ENCODE results near the gene ABCF2. TPM values are rescaled to one million over a fixed set of nuclear protein-coding genes. Genes with fewer than 3 reads are reported as not detected.

ABCF2 gene
- total and polyA plus RNA-seq, 2 of the 13 experiments (the other 11 are each of a cell fraction or from before 2014, with no cell fraction given) = 16.3 to 42.5 TPM

DNA sequence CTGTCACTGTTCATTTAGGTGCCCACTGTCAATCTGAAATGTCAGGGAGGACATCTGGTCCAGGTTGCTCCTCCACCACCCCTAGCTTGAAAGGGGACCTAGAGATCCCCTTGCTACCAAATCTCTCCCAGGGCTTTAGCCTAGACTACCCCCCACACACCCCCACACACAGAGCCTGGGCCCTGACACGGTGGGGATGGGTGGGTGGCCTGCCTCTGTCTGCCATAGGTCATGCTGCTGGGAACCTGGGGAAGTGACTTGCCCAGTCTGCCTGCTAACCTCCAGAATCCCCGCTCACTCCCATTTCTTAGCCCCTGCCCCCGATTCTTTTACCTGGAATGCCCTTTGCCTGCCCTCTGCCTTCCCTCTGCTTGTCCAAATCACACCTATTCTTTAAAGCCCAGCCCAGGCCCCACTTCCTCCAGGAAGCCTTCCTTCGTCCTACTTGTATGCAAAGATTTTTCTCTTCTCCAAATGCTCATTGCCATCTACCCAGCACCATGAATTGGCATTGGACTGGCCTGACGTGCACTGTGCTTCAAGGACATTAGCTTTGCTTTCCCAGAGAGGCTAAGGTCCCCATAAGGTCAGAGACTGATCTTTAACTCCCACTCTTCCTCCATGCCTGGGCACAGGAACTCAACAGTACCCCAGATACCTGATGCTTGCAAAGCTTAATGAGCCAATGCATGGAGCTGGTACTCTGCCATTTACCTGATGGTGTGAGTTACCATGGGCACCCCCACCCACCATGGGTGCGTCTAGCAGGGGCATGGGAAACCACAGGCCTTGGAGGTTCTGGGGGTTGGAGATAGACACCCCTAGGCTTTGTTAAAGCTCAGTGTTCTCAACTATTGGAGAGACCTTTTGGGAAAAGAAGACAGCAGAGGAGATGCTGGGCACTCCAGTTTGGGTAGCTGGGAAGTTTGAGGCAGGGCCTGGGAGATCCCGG, 23.5 kb upstream of the ABCF2 start:
- no peaks in the 10 kb centered on the region; the same call in 1 of the 2 replicates for H4K20me1 ChIP-seq (ENCODE audit: insufficient read depth, low read length)
- peaks cover 20 to 90% of the 10 kb centered on the region in 2 experiments for H3K27me3 ChIP-seq (ENCODE audit: control insufficient read depth in 1 of 2, insufficient read depth in 2 of 2, low read length in 2 of 2)
- H3K79me2 ChIP-seq (ENCODE audit: insufficient read depth, low read length) = no peaks in the 10 kb centered on the region
- BruUV-seq (replicated peaks) = no TSS peak
- 0 out of 2 replicates have a peak overlapping the region, but pooled peaks have one; percentile 74 for H3K4me2 ChIP-seq (ENCODE audit: low read depth, low read length)
- peaks cover 59% of the 10 kb centered on the region for H3K4me1 ChIP-seq (ENCODE audit: insufficient read depth, low read length)
- no peak overlapping the region for H3K9ac ChIP-seq (ENCODE audit: insufficient read depth, low read depth, low read length)
- H3K27ac ChIP-seq (ENCODE audit: extremely low read length, insufficient read depth, low read length) = no peak overlapping the region
- no peaks in the 10 kb centered on the region for H3K9me3 ChIP-seq (ENCODE audit: low read length)
- intact Hi-C loops (cut with micrococcal nuclease; ENCODE audit: unreplicated experiment) = loop anchor here (2.0 kb wide), 1 partner anchor 52 kb away; no protein-coding TSS in a partner anchor
- DNase-seq (ENCODE audit: low spot score) (no peak), FAIRE-seq (no peak), ATAC-seq (no peak)
- no peaks in the 10 kb centered on the region for H3K36me3 ChIP-seq (replicated peaks in 1 of 2; ENCODE audit: control insufficient read depth in 1 of 2, insufficient read depth in 2 of 2, low read length in 2 of 2)
- POLR2A ChIA-PET = no interaction called here
- in situ Hi-C loops (cut with HindIII; ENCODE audit: extremely low pct_ligation_motif_present, low pct_unique_long_range_greater_than_20kb) = loop anchor here (5.0 kb wide), 1 partner anchor 52 kb away; no protein-coding TSS in a partner anchor
- 36% methylated on average over 7 of the region's 7 CpGs for WGBS (ENCODE audit: low lambda C conversion rate)
- no peak overlapping the region for H2AFZ ChIP-seq (ENCODE audit: low read length)
- TF ChIP-seq HNRNPK (IDR thresholded peaks at IDR 0.05; ENCODE audit: low read depth, low read length, poor library complexity, severe bottlenecking) (no peak), PHF8 (CRISPR knock-in tag; IDR thresholded peaks at IDR 0.05) (no peak), ZNF136 (CRISPR knock-in tag; IDR thresholded peaks at IDR 0.05; ENCODE audit: low read depth) (no peak), ZNF282 (IDR thresholded peaks at IDR 0.05; ENCODE audit: partially characterized antibody) (no peak), PRMT3 (CRISPR knock-in tag; IDR thresholded peaks at IDR 0.05; ENCODE audit: borderline replicate concordance, low read depth) (no peak), ZNF546 (CRISPR knock-in tag; conservative IDR thresholded peaks at IDR 0.05) (no peak), SMARCC2 (IDR thresholded peaks at IDR 0.05) (no peak), ZNF879 (CRISPR knock-in tag; IDR thresholded peaks at IDR 0.05) (no peak), HOXA7 (CRISPR knock-in tag; IDR thresholded peaks at IDR 0.05) (no peak), PRPF4 (IDR thresholded peaks at IDR 0.05; ENCODE audit: low read depth, low read length, poor library complexity, severe bottlenecking) (no peak)
- TF ChIP-seq, protein P1, sequence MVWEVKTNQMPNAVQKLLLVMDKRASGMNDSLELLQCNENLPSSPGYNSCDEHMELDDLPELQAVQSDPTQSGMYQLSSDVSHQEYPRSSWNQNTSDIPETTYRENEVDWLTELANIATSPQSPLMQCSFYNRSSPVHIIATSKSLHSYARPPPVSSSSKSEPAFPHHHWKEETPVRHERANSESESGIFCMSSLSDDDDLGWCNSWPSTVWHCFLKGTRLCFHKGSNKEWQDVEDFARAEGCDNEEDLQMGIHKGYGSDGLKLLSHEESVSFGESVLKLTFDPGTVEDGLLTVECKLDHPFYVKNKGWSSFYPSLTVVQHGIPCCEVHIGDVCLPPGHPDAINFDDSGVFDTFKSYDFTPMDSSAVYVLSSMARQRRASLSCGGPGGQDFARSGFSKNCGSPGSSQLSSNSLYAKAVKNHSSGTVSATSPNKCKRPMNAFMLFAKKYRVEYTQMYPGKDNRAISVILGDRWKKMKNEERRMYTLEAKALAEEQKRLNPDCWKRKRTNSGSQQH (CRISPR knock-in tag; IDR thresholded peaks at IDR 0.05; ENCODE audit: low read depth) = no peak
- TF ChIP-seq, protein P2, sequence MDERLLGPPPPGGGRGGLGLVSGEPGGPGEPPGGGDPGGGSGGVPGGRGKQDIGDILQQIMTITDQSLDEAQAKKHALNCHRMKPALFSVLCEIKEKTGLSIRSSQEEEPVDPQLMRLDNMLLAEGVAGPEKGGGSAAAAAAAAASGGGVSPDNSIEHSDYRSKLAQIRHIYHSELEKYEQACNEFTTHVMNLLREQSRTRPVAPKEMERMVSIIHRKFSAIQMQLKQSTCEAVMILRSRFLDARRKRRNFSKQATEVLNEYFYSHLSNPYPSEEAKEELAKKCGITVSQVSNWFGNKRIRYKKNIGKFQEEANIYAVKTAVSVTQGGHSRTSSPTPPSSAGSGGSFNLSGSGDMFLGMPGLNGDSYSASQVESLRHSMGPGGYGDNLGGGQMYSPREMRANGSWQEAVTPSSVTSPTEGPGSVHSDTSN (CRISPR knock-in tag; IDR thresholded peaks at IDR 0.05) = no peak
- TF ChIP-seq, protein P3, sequence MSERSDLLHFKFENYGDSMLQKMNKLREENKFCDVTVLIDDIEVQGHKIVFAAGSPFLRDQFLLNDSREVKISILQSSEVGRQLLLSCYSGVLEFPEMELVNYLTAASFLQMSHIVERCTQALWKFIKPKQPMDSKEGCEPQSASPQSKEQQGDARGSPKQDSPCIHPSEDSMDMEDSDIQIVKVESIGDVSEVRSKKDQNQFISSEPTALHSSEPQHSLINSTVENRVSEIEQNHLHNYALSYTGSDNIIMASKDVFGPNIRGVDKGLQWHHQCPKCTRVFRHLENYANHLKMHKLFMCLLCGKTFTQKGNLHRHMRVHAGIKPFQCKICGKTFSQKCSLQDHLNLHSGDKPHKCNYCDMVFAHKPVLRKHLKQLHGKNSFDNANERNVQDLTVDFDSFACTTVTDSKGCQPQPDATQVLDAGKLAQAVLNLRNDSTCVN (CRISPR knock-in tag; IDR thresholded peaks at IDR 0.05; ENCODE audit: borderline replicate concordance) = no peak
- TF ChIP-seq, protein P4, sequence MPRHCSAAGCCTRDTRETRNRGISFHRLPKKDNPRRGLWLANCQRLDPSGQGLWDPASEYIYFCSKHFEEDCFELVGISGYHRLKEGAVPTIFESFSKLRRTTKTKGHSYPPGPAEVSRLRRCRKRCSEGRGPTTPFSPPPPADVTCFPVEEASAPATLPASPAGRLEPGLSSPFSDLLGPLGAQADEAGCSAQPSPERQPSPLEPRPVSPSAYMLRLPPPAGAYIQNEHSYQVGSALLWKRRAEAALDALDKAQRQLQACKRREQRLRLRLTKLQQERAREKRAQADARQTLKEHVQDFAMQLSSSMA (CRISPR knock-in tag; IDR thresholded peaks at IDR 0.05) = no peak
- TF ChIP-seq, protein P5, sequence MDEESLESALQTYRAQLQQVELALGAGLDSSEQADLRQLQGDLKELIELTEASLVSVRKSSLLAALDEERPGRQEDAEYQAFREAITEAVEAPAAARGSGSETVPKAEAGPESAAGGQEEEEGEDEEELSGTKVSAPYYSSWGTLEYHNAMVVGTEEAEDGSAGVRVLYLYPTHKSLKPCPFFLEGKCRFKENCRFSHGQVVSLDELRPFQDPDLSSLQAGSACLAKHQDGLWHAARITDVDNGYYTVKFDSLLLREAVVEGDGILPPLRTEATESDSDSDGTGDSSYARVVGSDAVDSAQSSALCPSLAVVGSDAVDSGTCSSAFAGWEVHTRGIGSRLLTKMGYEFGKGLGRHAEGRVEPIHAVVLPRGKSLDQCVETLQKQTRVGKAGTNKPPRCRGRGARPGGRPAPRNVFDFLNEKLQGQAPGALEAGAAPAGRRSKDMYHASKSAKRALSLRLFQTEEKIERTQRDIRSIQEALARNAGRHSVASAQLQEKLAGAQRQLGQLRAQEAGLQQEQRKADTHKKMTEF (CRISPR knock-in tag; IDR thresholded peaks at IDR 0.05) = no peak
- CTCF ChIA-PET (ENCODE audit: low intra/inter-chr PET ratio, low total read pairs) = no interaction called here
- H3K4me3 ChIP-seq (replicated peaks in 1 of 3; ENCODE audit: insufficient read depth in 1 of 3, low read depth in 2 of 3, low read length in 3 of 3) = no peak overlapping the region
